Measurements from ENCODE around the gene MTA3. TPM values are rescaled to one million over a fixed set of nuclear protein-coding genes. Genes with fewer than 3 reads are reported as not detected.

Gene MTA3
- polyA plus RNA-seq, 1 experiment, result 51.0 TPM

GRCh38 chr2:42693013-42693615 is 124.7 kb downstream of the MTA3 start:
- CTCF ChIA-PET, result no interaction called here
- no peak overlapping the region for H3K4me3 ChIP-seq (ENCODE audit: low read depth, low read length)
- no peak overlapping the region for H3K27ac ChIP-seq (ENCODE audit: low read depth, low read length)
- no peak for DNase-seq (ENCODE audit: low read depth, low spot score)
- POLR2A ChIA-PET, result interaction anchor here (0.6 kb wide), 1 partner anchor 66 kb away, joined by 4 read pairs; no protein-coding TSS in a partner anchor
- TF ChIP-seq CTCF (IDR thresholded peaks at IDR 0.05; ENCODE audit: low read depth, low read length), result no peak
- no peaks in the 10 kb centered on the region for H3K27me3 ChIP-seq (ENCODE audit: control insufficient read depth, insufficient read depth, low read length)
- no peaks in the 10 kb centered on the region for H3K9me3 ChIP-seq (ENCODE audit: control insufficient read depth, insufficient read depth, low read length)

- DNase-seq (ENCODE audit: low read depth, low spot score), result no peak
- no peak overlapping the region for H3K4me3 ChIP-seq (ENCODE audit: low read depth, low read length)
- ChIA-PET CTCF (no interaction called here), POLR2A (interaction anchor here (0.6 kb wide), 1 partner anchor 67 kb away, joined by 4 read pairs; no protein-coding TSS in a partner anchor)
- TF ChIP-seq CTCF (IDR thresholded peaks at IDR 0.05; ENCODE audit: low read depth, low read length), result no peak
- no peaks in the 10 kb centered on the region for H3K9me3 ChIP-seq (ENCODE audit: control insufficient read depth, insufficient read depth, low read length)
- no peak overlapping the region for H3K27ac ChIP-seq (ENCODE audit: low read depth, low read length)
- H3K27me3 ChIP-seq (ENCODE audit: control insufficient read depth, insufficient read depth, low read length), result no peaks in the 10 kb centered on the region
These were observed 125.5 kb downstream of the MTA3 start for GRCh38 chr2:42693688-42694479.

- ChIA-PET CTCF (no interaction called here), POLR2A (no interaction called here)
- H3K9me3 ChIP-seq (ENCODE audit: control insufficient read depth, insufficient read depth, low read length), result no peaks in the 10 kb centered on the region
- no peaks in the 10 kb centered on the region for H3K27me3 ChIP-seq (ENCODE audit: control insufficient read depth, insufficient read depth, low read length)
- TF ChIP-seq CTCF (IDR thresholded peaks at IDR 0.05; ENCODE audit: low read depth, low read length), result no peak
- no peak overlapping the region for H3K4me3 ChIP-seq (ENCODE audit: low read depth, low read length)
- H3K27ac ChIP-seq (ENCODE audit: low read depth, low read length), result no peak overlapping the region
- no peak for DNase-seq (ENCODE audit: low read depth, low spot score)
These were observed 128.6 kb downstream of the MTA3 start for GRCh38 chr2:42696987-42697386.

GRCh38 chr2:42698940-42699339 is 130.5 kb downstream of the MTA3 start:
- DNase-seq (ENCODE audit: low read depth, low spot score), result no peak
- no peak overlapping the region for H3K27ac ChIP-seq (ENCODE audit: low read depth, low read length)
- TF ChIP-seq CTCF (IDR thresholded peaks at IDR 0.05; ENCODE audit: low read depth, low read length), result no peak
- no peak overlapping the region for H3K4me3 ChIP-seq (ENCODE audit: low read depth, low read length)
- no peaks in the 10 kb centered on the region for H3K27me3 ChIP-seq (ENCODE audit: control insufficient read depth, insufficient read depth, low read length)
- H3K9me3 ChIP-seq (ENCODE audit: control insufficient read depth, insufficient read depth, low read length), result no peaks in the 10 kb centered on the region
- ChIA-PET POLR2A (no interaction called here), CTCF (interaction anchor here (0.8 kb wide), 1 partner anchor 36 kb away, joined by 3 read pairs; no protein-coding TSS in a partner anchor)

DNA sequence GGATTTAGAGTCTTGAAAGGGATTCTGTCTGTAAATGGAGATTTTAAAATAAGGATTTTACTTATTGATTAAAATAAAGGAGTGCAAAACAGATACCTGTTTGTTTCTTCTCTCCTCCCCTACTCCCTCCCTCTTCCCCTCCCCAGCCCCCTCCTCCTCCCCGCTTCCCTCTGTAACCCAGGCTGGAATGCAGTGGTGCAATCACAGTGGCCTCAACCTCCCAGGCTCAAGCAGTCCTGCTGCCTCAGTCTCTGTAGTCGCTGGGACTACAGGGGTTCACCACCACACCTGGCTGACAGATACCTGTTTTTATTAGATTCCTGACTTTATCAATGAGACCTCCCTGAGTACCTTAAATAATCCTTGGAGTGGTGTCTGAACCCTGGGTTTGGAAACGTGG is 138.4 kb downstream of the MTA3 start:
- no peak overlapping the region for H3K4me3 ChIP-seq (ENCODE audit: low read depth, low read length)
- ChIA-PET CTCF (no interaction called here), POLR2A (no interaction called here)
- no peak for TF ChIP-seq CTCF (IDR thresholded peaks at IDR 0.05; ENCODE audit: low read depth, low read length)
- no peaks in the 10 kb centered on the region for H3K27me3 ChIP-seq (ENCODE audit: control insufficient read depth, insufficient read depth, low read length)
- no peak overlapping the region for H3K27ac ChIP-seq (ENCODE audit: low read depth, low read length)
- no peak for DNase-seq (ENCODE audit: low read depth, low spot score)
- H3K9me3 ChIP-seq (ENCODE audit: control insufficient read depth, insufficient read depth, low read length), result no peaks in the 10 kb centered on the region
